ENCODE data around the gene ZNF799. TPM values are rescaled to one million over a fixed set of nuclear protein-coding genes. Genes with fewer than 3 reads are reported as not detected.
"Not testable (repeated sequence)": the region's sequence is repeated elsewhere in the genome, so short reads cannot be mapped to it uniquely, and the experiment has no call there.

The ZNF799 gene
- total RNA-seq, 1 experiment from 2014 or later = 2.0 TPM

GRCh38 chr19:12364391-12365235 is 36.5 kb downstream of the ZNF799 start:
- DNase-seq (ENCODE audit: low read depth) = peak; percentile 2

GRCh38 chr19:12362236-12362635 is 38.8 kb downstream of the ZNF799 start:
- not testable (repeated sequence) for DNase-seq (ENCODE audit: low read depth)

- DNase-seq (ENCODE audit: low read depth) = no peak
Measured at GRCh38 chr19:12353375-12353774, 47.7 kb downstream of the ZNF799 start.

GRCh38 chr19:12350890-12351197 is 50.2 kb downstream of the ZNF799 start:
- no peak for DNase-seq (ENCODE audit: low read depth)

GRCh38 chr19:12350185-12350889 is 50.7 kb downstream of the ZNF799 start:
- no peak for DNase-seq (ENCODE audit: low read depth)

GRCh38 chr19:12346896-12347295 is 54.2 kb downstream of the ZNF799 start:
- DNase-seq (ENCODE audit: low read depth) = no peak

- DNase-seq (ENCODE audit: low read depth) = no peak
Measured at GRCh38 chr19:12345197-12345596, 55.9 kb downstream of the ZNF799 start.

Other genes with a start within 250 kb of the ZNF799 start
- gene ZNF625, start 244.5 kb downstream of the ZNF799 start, total RNA-seq (2014; rRNA removed; shearing (Covaris generic)) = 6.3 and 14.0 TPM in 2 replicates
- 3.9 and 5.0 TPM in 2 replicates for gene ZNF136, start 238.2 kb downstream of the ZNF799 start, total RNA-seq (2014; rRNA removed; shearing (Covaris generic))
- 5.8 and 8.4 TPM in 2 replicates for gene ZNF44, start 106.4 kb downstream of the ZNF799 start, total RNA-seq (2014; rRNA removed; shearing (Covaris generic))
- 0.91 and 0.95 TPM in 2 replicates for gene ZNF563, start 67.6 kb downstream of the ZNF799 start, total RNA-seq (2014; rRNA removed; shearing (Covaris generic))
- 0.63 and 1.2 TPM in 2 replicates for gene ZNF442, start 35.6 kb downstream of the ZNF799 start, total RNA-seq (2014; rRNA removed; shearing (Covaris generic))
- gene ZNF443, start 39.8 kb upstream of the ZNF799 start, total RNA-seq (2014; rRNA removed; shearing (Covaris generic)) = 4.5 and 5.2 TPM in 2 replicates
- gene ZNF709, start 83.5 kb upstream of the ZNF799 start, total RNA-seq (2014; rRNA removed; shearing (Covaris generic)) = 0.27 and 0.80 TPM in 2 replicates
- 3.1 and 6.5 TPM in 2 replicates for gene ZNF564, start 150.2 kb upstream of the ZNF799 start, total RNA-seq (2014; rRNA removed; shearing (Covaris generic))
- 3.5 and 4.5 TPM in 2 replicates for gene ZNF490, start 209.5 kb upstream of the ZNF799 start, total RNA-seq (2014; rRNA removed; shearing (Covaris generic))
- 9.0 and 11.9 TPM in 2 replicates for gene ZNF791, start 209.6 kb upstream of the ZNF799 start, total RNA-seq (2014; rRNA removed; shearing (Covaris generic))

Data from Daoy (cell line).